ENCODE data around the gene EXOC3.

EXOC3 gene

DNA sequence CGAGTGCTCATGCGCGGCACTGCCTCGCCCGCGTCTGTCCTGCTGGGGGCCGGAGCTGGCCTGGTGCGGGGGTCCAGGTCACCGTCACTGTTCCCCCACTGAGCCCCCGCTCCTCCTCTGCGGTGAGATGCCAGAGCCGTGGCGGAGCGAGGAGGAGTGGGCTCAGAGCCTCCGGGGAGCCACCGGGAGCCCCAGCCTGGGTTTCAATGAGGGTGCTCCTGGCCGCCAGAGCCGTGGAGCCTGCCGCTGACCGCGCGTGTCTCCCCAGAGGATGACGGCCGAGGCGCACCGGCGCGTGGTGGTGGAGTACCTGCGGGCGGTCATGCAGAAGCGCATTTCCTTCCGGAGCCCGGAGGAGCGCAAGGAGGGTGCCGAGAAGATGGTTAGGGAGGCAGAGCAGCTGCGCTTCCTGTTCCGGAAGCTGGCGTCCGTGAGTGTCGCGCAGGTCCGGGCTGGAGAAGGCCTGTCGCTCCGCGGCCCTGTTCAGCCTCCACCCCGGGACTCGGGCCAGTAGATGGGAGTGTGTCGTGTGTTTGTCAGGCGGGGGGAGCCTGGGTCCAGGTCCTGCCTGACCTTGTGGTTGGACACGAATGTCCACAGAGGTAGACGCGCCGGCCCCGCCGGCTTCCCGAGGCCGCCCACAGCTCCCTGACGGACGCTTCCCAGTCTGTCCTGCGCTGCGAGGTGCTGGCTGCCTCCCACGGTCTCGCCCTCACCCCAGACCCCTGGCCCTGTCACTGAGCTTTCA lies 22.0 kb downstream of the EXOC3 start:
- TF ChIP-seq, protein P1, sequence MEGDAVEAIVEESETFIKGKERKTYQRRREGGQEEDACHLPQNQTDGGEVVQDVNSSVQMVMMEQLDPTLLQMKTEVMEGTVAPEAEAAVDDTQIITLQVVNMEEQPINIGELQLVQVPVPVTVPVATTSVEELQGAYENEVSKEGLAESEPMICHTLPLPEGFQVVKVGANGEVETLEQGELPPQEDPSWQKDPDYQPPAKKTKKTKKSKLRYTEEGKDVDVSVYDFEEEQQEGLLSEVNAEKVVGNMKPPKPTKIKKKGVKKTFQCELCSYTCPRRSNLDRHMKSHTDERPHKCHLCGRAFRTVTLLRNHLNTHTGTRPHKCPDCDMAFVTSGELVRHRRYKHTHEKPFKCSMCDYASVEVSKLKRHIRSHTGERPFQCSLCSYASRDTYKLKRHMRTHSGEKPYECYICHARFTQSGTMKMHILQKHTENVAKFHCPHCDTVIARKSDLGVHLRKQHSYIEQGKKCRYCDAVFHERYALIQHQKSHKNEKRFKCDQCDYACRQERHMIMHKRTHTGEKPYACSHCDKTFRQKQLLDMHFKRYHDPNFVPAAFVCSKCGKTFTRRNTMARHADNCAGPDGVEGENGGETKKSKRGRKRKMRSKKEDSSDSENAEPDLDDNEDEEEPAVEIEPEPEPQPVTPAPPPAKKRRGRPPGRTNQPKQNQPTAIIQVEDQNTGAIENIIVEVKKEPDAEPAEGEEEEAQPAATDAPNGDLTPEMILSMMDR (conservative IDR thresholded peaks at IDR 0.05), result no peak
- H3K27ac ChIP-seq, result no peak overlapping the region

DNA sequence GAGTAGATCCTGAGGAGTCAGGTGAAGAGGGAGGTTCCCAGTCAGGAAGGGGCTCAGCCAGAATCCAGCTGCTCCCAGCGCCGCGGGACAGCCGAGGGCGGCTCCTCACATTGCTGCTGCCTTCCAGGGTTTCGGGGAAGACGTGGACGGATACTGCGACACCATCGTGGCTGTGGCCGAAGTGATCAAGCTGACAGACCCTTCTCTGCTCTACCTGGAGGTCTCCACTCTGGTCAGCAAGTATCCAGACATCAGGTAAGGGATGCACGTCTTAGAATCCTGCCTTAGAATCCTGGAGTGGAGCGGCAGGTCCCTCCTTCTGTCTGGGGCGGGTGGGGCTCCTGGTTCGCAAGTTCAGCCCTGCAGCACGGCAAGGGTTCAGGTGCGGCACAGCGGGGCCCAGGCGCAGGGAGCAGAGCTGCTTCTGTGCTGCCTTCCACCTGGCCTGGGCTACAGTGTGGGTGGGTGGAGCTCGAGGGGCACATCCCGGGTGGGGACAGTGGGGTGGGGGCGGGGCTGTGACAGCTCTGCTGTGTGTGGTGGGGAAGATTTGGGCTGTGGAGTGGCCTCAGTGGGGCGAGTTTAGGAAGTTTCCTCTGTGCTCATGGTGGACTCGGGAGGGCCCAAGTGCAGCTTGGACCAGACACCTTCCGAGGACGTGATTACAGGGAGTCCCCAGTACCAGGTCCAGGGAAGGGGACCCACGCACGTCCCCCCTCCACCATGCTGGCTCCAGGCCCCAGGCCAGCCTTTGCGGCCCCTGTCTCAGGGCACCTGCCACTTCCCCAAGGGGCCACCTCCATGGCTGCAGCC lies 22.8 kb downstream of the EXOC3 start:
- H3K27ac ChIP-seq, result no peak overlapping the region

DNA sequence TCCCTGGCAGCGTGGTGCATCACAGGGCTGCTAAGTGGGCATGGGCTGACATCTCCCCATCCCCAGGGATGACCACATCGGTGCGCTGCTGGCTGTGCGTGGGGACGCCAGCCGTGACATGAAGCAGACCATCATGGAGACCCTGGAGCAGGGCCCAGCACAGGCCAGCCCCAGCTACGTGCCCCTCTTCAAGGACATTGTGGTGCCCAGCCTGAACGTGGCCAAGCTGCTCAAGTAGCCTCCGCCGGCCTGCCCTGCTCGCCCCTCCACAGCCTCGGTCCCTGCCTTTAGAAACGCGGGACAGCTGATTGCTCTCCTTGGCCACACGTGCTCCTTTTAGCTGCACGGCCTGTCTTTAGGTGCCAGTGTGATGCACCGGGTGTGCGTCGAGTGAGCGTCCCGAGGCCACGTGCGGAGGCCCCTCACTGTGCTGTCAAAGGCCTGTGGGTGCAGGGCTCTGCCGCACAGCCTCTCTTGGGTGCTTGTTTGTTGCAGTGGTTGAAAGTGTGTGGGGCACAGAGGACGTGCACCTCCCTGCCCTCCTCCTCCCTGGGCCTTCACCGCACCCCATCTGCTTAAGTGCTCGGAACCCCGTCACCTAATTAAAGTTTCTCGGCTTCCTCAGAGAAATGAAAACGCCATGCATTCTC lies 23.8 kb downstream of the EXOC3 start:
- no peak overlapping the region for H3K27ac ChIP-seq
- TF ChIP-seq, protein P1 (conservative IDR thresholded peaks at IDR 0.05), result no peak

More for the DNA sequence above, 22.8 kb downstream of the EXOC3 start:
- TF ChIP-seq, protein P1 (conservative IDR thresholded peaks at IDR 0.05), result no peak

DNA sequence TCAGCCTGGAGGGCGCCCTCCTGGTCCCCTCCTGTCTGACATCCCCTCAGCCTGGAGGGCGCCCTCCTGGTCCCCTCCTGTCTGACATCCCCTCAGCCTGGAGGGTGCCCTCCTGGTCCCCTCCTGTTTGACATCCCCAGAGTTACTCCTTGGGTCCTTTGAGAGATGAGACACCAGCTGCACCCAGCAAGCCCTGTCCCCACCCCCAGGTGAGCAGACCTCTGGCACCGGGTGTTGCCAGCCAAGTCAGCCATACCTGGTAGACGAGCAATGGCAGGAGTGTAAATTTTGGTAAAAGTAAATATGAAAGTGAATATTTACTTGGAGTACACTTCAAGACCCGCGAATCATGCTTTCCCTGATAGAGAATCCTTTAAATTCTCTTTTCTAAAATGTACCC lies 25.4 kb downstream of the EXOC3 start:
- TF ChIP-seq, protein P1 (conservative IDR thresholded peaks at IDR 0.05), result no peak
- H3K27ac ChIP-seq, result no peak overlapping the region

DNA sequence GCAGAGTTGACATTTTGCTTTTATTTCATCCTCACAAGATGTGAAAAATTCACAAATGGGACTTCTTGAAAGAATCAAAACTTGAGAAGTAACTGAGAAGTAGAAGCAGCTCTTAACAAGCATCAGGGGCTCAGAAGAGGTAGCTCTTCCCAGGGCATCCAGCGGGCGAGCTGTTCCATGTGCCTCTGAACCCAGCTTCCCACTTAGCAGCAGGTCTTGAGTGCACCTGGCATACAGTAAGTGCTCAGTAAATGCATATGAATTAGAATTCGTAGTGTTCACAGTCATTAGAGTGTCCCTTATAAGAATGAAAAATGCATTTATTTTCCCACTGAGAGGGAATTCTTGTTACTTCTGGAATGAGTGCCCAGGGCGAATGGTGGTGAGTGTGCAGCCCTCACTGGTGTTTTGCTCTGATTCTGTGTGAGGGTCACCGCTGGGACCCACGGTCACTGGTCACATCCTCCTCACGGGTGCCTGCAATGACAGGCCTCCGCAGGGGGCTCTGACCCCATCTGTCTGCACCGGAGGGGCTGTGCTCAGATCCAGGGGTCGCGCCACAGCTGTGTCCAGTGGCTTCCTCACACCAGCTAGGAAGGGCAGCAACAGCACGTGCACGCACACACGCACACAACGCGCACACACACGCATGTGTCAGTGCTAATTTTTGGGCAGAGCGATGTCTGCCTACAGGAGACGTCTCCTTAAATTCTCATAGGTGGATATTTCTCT lies 26.9 kb downstream of the EXOC3 start:
- TF ChIP-seq, protein P1 (conservative IDR thresholded peaks at IDR 0.05), result no peak
- peak overlapping the region; percentile 5; the same call in 1 of the 2 replicates for H3K27ac ChIP-seq

DNA sequence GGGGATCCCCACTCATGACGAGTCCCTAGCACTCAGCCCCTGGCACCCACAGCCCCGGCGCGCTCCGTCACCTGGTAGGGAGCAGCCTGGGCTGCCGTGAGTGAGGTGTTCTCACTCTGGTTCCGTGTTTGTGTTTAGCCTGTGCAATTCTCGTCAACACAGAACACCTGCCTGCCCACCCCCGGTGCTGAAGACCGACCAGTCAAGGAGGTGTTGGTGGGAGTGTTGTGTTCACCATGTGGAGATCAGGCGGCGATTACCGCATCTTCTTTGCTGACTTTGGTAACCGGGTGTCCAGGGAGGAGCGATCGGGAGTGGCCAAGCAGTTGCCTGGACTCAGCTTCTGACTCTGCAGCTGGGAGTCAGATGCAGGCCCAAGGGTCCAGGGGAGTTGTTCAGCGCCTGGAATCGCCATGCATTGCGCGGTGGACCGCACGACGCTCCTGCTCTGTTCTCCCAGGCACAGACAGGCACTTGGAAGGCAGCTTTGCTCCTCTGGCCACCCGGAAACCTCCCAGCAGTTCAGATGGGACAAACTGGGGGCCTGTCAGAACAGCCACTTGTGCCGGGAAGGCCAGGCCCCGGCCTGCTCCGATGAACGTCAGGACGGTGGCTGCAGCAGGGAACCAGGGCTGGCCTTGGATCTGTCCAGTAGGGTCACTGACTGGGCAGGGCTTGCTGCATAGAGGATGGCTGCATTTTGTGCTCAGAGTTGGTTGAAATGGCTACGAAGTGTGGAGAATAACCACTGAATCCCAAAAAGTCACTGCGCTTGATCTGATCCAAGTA lies 28.2 kb downstream of the EXOC3 start:
- TF ChIP-seq, protein P1 (conservative IDR thresholded peaks at IDR 0.05), result no peak
- H3K27ac ChIP-seq, result peak overlapping the region; percentile 41; the same call in 1 of the 2 replicates

Data from VCaP (cell line).